NK-92 (cell line): ENCODE data around the gene INAFM2.

Experiments
- DNase-seq: peaks from one replicate; lab custom pipeline; 2025; ENCODE audit not compliant: unreplicated experiment; lab: John Stamatoyannopoulos, UW

Gene INAFM2

DNA sequence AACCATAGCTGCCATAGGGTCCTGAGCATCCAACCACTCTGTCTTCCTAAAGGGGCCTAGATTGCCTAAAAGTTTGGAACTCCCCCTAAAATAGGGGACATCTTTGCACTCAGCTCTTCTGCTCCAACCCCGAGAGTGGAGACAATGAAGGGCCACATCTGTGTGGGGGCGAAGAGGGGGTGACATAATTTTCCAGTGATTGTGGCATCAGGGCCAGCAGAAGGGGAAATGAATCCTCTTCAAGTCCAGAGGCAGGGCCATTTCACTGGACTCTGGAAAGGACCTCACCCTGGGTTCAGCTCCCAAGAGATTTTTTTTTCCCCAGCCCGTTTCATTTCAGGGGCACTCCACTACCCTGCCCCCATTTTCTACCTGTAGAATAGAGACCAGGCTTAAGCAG lies 36.0 kb upstream of the INAFM2 start:
- DNase-seq, result no peak

DNA sequence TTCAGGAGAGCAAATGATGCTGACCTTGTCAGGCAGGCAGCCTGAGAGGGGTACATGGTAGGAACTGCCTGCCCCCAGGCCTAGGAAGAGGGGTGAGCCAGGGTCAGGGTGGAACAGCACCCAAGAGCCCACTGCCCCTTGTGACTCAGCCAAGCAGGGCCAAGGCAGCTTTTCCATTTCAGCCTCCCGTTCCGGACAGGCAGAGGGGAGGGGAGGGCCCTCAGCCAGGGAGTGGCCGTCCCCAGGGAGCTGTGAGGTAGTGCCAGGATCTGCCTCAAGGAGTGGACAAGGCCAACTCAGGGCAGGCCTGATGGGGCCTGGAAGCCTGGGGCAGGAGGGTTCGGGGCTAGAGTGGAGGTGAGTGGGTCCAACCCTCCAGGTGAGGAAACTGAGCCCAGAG lies 35.5 kb upstream of the INAFM2 start:
- no peak for DNase-seq

- no peak for DNase-seq
These were observed 34.2 kb upstream of the INAFM2 start for GRCh38 chr15:40289140-40289775.

DNA sequence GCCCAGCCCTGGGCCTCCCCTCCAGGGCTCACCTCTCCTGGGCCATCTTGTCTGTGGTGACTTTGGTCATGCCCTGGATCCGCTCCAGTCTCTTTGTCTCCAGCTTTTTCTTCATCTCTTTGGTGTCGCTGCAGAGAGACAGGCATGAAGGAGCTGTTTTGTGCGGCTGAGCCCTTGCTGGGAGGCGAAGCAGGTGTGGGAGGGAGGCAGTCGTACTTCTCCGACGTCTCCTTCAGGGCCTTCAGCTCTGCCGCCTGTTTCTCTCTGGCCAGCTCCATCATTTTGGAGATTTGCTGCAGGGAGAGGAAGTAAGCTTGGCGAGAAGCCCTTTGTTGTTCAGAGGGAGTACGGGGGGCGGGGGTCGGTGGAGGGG lies 33.0 kb upstream of the INAFM2 start:
- DNase-seq, result no peak

DNA sequence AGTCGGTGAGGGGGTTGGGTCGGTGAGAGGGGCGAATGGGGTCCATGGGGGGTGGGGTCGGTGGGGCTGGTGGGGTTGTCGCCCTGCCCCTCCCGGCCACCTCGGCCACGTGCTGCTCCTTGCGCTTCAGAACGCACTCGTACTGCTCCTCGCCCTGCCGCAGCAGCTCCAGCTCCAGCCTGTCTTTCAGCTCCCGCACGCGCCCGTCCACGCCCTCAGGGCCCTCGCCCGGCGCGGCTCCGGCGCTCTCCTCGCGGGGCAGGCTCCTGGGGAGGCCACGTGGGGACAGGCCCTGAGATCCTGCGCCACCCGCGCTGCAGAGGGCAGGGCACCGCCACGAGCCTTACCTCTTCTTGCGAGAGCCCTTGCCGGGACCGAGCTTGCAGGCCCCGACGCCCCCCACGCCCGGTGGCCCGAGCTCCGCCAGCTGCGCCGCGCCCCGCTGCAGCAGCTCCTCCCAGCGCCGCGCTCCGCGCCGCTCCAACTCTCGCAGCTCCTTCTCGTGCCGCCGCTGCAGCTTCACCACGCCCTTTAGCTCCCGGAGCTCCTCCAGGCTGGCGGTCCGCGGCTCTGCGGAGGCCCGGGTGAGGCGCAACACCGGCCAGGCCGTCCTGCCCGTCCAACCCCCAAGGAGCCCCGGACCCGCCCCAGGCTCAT lies 32.4 kb upstream of the INAFM2 start:
- DNase-seq, result no peak

GRCh38 chr15:40292246-40292645 lies 31.2 kb upstream of the INAFM2 start:
- DNase-seq, result no peak

GRCh38 chr15:40293006-40293405 lies 30.5 kb upstream of the INAFM2 start:
- no peak for DNase-seq

GRCh38 chr15:40293905-40294895 lies 29.3 kb upstream of the INAFM2 start:
- no peak for DNase-seq

DNA sequence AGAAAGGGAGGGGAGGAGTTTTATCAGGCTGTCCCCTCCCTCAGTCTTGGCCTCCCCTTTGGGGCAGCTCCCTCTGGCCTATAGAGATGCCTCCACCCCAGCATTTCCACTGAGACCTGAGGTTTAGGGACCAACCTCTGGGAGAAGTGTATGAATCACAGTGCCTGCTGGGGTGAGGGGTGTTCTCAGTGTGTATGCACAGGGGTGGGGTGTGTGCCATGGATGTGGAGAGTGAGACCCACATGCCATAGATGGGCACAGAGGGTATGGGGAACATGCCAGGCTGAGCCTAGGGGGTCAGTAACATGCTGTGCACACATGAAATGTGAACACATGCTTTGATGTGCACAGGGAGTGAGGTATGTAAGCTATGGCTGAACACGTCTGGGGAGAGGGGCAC lies 28.2 kb upstream of the INAFM2 start:
- DNase-seq, result no peak

DNA sequence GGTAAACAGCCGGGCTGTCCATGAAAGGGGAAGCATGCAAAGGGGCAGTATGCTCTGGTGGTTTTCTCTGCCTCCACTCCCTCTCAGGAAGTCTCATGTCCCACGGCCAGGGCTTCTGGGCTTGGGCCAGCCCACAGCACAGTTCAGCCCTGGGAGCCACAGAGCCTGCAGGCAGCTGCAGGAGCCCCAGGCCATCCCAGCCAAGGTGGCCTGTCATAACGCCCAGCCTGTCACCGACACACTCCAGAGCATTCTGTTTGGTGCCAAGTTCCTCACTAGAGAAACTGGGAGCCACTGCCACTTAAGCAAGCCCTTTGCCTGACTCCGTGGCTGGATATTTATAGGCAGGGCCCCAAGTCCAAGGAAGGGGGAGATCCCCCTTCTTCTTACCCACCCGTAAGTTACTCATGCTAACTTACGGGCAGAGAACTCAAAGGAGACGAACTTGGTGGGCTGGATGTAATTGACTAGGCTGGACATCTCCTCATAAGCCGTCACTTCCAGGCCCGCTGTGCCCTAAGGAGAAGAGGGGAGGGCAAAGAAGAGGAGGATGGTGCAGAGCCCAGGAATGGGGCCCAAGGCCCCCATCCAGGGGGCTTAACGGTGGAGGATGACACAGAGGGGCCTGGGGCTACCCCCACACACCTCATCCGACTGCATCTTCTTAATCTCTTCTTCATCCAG lies 27.5 kb upstream of the INAFM2 start:
- DNase-seq, result no peak

DNA sequence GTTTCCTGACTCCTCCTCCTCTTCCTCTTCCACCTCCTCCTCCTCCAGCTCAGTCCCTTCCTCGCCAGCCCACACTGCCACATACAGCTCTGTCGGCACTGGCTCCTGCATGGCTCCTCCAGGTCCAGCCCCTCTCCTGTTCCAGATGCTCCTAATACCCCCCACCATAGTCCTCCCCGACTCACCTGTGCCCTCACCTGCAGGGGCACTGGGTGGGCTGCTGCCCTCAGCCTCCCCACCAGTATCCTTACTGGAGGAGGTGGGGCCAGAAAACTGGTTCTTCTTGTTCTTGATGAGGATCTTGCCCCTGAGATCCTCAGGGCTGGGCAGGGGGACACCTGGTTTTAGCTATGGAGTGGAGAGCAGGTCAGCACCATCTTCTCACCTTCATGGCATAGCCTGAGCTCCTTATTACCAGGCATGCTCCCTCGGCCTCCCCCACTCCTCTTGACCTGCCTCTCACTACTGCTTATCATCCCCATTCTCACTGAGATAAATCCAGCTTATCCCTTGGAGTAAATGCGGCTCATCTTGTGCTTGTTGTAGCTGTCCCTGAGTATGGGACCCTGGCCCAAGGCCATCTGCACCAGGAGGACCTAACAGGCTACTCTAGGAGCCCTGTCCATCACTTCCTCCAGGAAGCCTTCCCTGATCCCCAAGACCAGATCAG lies 26.8 kb upstream of the INAFM2 start:
- DNase-seq, result no peak

DNA sequence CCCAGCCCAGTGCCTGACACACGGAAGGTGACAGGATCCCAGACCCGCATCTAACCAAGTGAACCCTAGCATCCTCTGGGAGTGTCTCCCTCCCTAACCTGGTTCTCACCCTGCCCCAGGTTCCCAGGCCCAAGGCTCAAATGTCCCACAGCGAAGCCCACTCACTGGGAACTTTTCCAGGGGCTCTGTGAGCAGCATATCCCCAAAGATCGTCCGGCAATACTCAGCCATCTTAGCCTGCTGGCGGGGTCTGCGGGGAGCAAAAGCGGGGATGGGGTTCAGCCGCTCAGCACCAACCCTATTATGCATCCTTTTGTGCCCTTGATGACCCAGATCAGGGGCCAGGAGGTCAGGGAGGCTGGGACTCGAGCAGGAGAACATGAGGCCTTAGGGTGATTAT lies 26.1 kb upstream of the INAFM2 start:
- DNase-seq, result no peak

GRCh38 chr15:40298216-40298935 lies 25.1 kb upstream of the INAFM2 start:
- DNase-seq, result no peak

DNA sequence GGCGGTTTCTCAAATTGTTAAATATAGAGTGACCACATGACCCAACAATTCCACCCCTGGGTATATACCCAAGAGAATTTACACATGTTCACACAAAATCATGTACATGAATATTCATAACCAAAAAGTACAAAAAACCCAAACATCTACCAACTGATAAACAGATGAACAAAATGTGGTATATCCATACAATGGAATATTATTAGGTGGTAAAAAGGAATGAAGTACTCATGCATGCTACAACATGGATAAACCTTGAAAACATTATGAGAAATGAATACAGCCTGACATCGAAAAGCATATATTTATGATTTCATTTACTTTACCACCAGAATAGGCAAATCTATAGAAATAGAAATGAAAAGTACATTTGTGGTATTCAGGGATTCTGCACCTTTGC lies 23.1 kb upstream of the INAFM2 start:
- no peak for DNase-seq

- no peak for DNase-seq
These were observed 22.7 kb upstream of the INAFM2 start for GRCh38 chr15:40300771-40301170.

DNA sequence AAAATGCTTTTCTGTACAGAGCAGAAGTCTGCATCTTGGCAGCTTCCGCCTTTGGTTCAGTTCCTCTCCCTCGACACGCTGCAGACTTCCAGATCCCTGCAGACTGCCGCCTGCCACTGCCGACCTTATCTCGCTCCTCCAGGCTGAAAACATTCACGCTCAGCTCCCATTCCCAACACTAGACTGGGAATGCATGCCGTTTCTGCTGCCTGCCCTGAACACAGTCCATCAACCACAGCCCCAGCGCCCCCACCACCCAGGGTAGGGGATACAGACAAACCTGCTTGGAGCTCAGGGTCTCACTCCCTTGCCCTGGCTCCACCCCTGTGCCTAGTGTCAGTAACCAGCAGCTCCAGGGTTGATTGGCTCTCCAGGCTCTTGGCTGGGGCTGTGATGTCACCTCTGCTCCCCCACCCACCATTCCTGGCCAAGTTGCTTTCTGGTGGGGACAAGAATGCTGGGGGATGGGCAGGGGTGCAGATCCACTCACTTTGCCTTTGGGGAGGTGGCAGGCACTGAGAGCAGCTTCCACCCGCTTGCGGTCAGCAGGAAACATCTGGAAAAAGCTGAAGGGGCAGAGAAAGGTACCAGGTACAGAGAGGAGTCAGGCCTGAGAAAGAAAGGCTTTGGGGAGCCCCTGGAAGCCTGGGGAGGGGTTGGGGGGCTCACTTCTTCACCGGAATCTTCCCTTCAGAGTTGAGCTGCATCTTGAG lies 21.9 kb upstream of the INAFM2 start:
- DNase-seq, result no peak

DNA sequence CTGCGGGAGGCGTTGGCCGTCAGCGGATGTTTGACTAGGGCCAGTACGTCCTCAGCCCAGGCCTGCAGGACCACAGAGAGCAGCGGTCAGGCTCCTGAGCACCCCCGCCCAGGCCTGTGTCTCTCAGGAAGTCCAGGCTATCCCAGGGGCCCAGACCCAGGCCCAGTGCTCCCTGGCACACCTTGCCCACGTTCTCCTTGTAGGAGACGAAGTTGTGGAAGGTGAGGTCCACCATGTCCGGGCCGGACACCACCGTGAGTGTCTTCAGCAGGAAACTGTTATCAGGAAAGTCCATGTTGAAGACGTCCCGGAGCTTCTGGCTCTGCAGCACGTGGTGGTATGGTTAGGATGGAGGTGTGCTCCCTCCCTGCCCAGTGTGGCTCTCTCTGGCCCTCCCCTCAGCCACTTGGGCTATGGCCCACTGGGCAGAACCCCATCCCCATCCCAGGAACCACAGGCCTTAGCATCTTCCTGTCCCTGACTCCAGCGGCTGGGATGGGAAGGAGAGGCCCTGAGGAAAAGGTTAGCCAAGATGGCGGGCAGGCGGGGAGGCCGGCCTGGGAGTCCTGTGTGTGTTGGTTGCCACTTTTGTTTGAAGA lies 21.1 kb upstream of the INAFM2 start:
- DNase-seq, result no peak

DNA sequence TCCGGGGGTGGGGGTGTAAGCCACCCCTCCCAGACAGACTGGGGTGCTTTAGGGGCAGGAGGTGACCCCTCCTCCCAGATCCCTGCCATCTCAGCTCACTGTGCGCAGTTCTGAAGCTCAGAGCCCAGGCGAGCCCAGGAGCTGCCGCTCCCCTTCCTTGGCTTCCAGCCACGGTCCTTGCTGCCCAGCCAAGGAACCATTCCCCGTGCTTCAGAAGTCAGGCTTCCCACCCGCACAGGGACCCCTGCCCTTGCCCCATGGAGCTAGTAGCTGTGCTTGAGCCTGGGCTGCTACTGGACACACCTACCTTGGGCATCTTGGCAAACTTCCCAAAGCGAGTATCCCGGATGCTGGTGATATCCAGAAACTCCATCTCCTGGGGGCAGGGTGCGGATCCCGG lies 20.5 kb upstream of the INAFM2 start:
- no peak for DNase-seq

- no peak for DNase-seq
These were observed 19.9 kb upstream of the INAFM2 start for GRCh38 chr15:40303576-40303975.
